SU-DHL-6 (cell line): ENCODE measurements around the gene SLC3A2.

Experiments used
- H2AFZ ChIP-seq: fragments of 200-600 bp; sonication (generic); 2 replicates; pipeline ENCODE4 v1.6.1; 2014; ENCODE audit warnings: low read depth, mild to moderate bottlenecking, moderate library complexity, mixed read lengths, antibody characterized with exemption, low read length; ENCODE audit not compliant: severe bottlenecking
- H3F3A ChIP-seq: fragments of 200-600 bp; shearing (Covaris generic); 2 replicates; pipeline ENCODE4 v1.6.0; 2016; ENCODE audit warnings: antibody characterized with exemption, mild to moderate bottlenecking; ENCODE audit not compliant: insufficient read depth
- H3K27ac ChIP-seq: fragments of 200-600 bp; sonication (generic); 2 replicates; pipeline ENCODE4 v1.5.1; 2016; ENCODE audit warnings: low read depth, mild to moderate bottlenecking, low read length, moderate library complexity, mixed read lengths
- H3K27me3 ChIP-seq: fragments of 200-600 bp; sonication (generic), shearing (Covaris generic); 2 replicates; pipeline ENCODE4 v1.6.0; 2014; ENCODE audit warnings: mild to moderate bottlenecking, low read length
- H3K36me3 ChIP-seq: fragments of 200-600 bp; sonication (generic); 2 replicates; pipeline ENCODE4 v1.6.1; 2014; ENCODE audit warnings: mild to moderate bottlenecking, low read length, mixed read lengths
- H3K4me2 ChIP-seq: fragments of 300-600, 200-600 bp; shearing (Covaris generic), sonication (generic); 2 replicates; pipeline ENCODE4 v1.6.0; 2014; ENCODE audit warnings: low read length, low read depth, mild to moderate bottlenecking; ENCODE audit not compliant: poor library complexity, severe bottlenecking
- H3K4me3 ChIP-seq: fragments of 200-600 bp; sonication (generic); 2 replicates; pipeline ENCODE4 v1.5.1; 2014; ENCODE audit warnings: antibody characterized with exemption, low read length, mild to moderate bottlenecking, mixed read lengths; ENCODE audit not compliant: insufficient read depth, poor library complexity, severe bottlenecking
- H3K79me2 ChIP-seq: fragments of 200-600 bp; sonication (generic); 2 replicates; pipeline ENCODE4 v1.6.1; 2014; ENCODE audit warnings: mild to moderate bottlenecking, low read length, moderate library complexity; ENCODE audit not compliant: insufficient read depth
- H3K9ac ChIP-seq: fragments of 200-600 bp; sonication (generic); 2 replicates; pipeline ENCODE4 v1.7.0; 2014; ENCODE audit warnings: mild to moderate bottlenecking, low read length
- H3K9me2 ChIP-seq: fragments of 200-600 bp; sonication (generic); replicated peaks from 2 replicates; pipeline ENCODE4 v1.6.1; 2014; ENCODE audit warnings: low read length; ENCODE audit not compliant: insufficient read depth
- H3K9me3 ChIP-seq: fragments of 200-600 bp; sonication (generic); 2 replicates; pipeline ENCODE4 v1.6.1; 2014; ENCODE audit warnings: low read length, mixed read lengths; ENCODE audit not compliant: insufficient read depth
- H4K20me1 ChIP-seq: fragments of 200-600 bp; sonication (generic); 2 replicates; pipeline ENCODE4 v1.6.1; 2014; ENCODE audit warnings: low read depth, mild to moderate bottlenecking, antibody characterized with exemption, low read length, moderate library complexity, mixed read lengths
- CTCF ChIP-seq: fragments of 200-600 bp; sonication (generic); IDR thresholded peaks from one replicate; pipeline ENCODE4 v1.5.1; 2017; ENCODE audit warnings: antibody characterized with exemption, mild to moderate bottlenecking, low read length, moderate library complexity; ENCODE audit not compliant: insufficient read depth, poor library complexity, severe bottlenecking
- EZH2phosphoT487 ChIP-seq: fragments of 200-600 bp; sonication (generic), shearing (Covaris generic); conservative IDR thresholded peaks from 2 replicates; pipeline ENCODE4 v1.6.1; 2018; ENCODE audit warnings: mild to moderate bottlenecking, antibody characterized with exemption, low read length, moderate library complexity, mixed read lengths

SLC3A2 gene

GRCh38 chr11:62853279-62853965, 27.3 kb upstream of the SLC3A2 start:
- TF ChIP-seq CTCF (no peak), EZH2phosphoT487 (no peak)
- peak overlapping the region; percentile 99 for H3K4me3 ChIP-seq
- peaks cover 49% of the 10 kb centered on the region for H3K79me2 ChIP-seq
- no peaks in the 10 kb centered on the region for H3K9me3 ChIP-seq
- no peaks in the 10 kb centered on the region for H3K27me3 ChIP-seq
- no peak overlapping the region for H2AFZ ChIP-seq
- H3K4me2 ChIP-seq: peak overlapping the region; percentile 93
- peak overlapping the region; percentile 99 for H3K9ac ChIP-seq
- no peaks in the 10 kb centered on the region for H3K9me2 ChIP-seq
- peaks cover 39% of the 10 kb centered on the region for H3K36me3 ChIP-seq
- peaks cover 23% of the 10 kb centered on the region for H4K20me1 ChIP-seq
- H3K27ac ChIP-seq: peak overlapping the region; percentile 88
- peaks cover 77% of the 10 kb centered on the region for H3F3A ChIP-seq

- Histone ChIP-seq H3F3A (peaks cover 75% of the 10 kb centered on the region), H3K9me3 (no peaks in the 10 kb centered on the region), H3K36me3 (peaks cover 39% of the 10 kb centered on the region), H3K4me2 (peak overlapping the region; percentile 93), H4K20me1 (peaks cover 23% of the 10 kb centered on the region), H3K79me2 (peaks cover 53% of the 10 kb centered on the region), H3K27me3 (no peaks in the 10 kb centered on the region), H3K27ac (peak overlapping the region; percentile 88), H3K9me2 (no peaks in the 10 kb centered on the region), H3K9ac (peak overlapping the region; percentile 99), H3K4me3 (peak overlapping the region; percentile 99), H2AFZ (no peak overlapping the region)
- TF ChIP-seq CTCF (no peak), EZH2phosphoT487 (no peak)
Observed at GRCh38 chr11:62854013-62854824, 26.5 kb upstream of the SLC3A2 start.

- Histone ChIP-seq H3K9me2 (no peaks in the 10 kb centered on the region), H3K4me3 (peak overlapping the region; percentile 99), H3K9ac (peak overlapping the region; percentile 99), H4K20me1 (peaks cover 23% of the 10 kb centered on the region), H3K9me3 (no peaks in the 10 kb centered on the region), H3K27ac (peak overlapping the region; percentile 88), H3K27me3 (no peaks in the 10 kb centered on the region), H3K4me2 (peak overlapping the region; percentile 93), H3K79me2 (peaks cover 60% of the 10 kb centered on the region), H3F3A (peaks cover 67% of the 10 kb centered on the region), H2AFZ (no peak overlapping the region), H3K36me3 (peaks cover 39% of the 10 kb centered on the region)
- TF ChIP-seq EZH2phosphoT487: no peak
- TF ChIP-seq CTCF: no peak
Observed at GRCh38 chr11:62854825-62855570, 25.7 kb upstream of the SLC3A2 start.
